GM12878 (cell line): ENCODE measurements around the gene FNTB. TPM values are rescaled to one million over a fixed set of nuclear protein-coding genes. Genes with fewer than 3 reads are reported as not detected.

Experiments
- BCL11A ChIP-seq: IDR thresholded peaks from 2 replicates; pipeline ENCODE4 v1.6.1; 2011; ENCODE audit warnings: low read depth, low read length
- JUNB ChIP-seq: IDR thresholded peaks from 2 replicates; pipeline ENCODE4 v1.6.1; 2016; ENCODE audit warnings: antibody characterized with exemption, mild to moderate bottlenecking
- RUNX3 ChIP-seq: IDR thresholded peaks from 2 replicates; pipeline ENCODE4 v1.6.1; 2012; ENCODE audit warnings: low read length, inconsistent platforms
- polyA plus RNA-seq, 11 experiments: library from polyadenylated mRNA; depleted of rRNA in 4 of 11; unstranded in 6 of 11; stranded (reverse) in 5 of 11; fragments of >200 nt; fragmentation: Nextera tagmentation in 4 of 11; fragmentation: Illumina TruSeq in 1 of 11; extraction: Ambion mirVana in 4 of 11; extraction: Trizol in 1 of 11; gene quantifications; 1 replicate in 1 of 11; 2 replicates in 10 of 11; pipeline versions ENCODE4 v1.2.1 to v1.2.3, GENCODE V29; 2011 to 2016; ENCODE audit warnings: inconsistent platforms in 2 of 11, missing spikeins in 2 of 11, low read depth in 1 of 11
- total RNA-seq, 4 experiments: library from RNA; depleted of rRNA in 3 of 4; stranded (reverse); fragments of >200 nt in 3 of 4; fragmentation: Illumina TruSeq in 1 of 4; extraction: Trizol in 1 of 4; gene quantifications; 2 replicates each; pipeline versions ENCODE4 v1.2.1 to v1.2.3, GENCODE V29; 2013 to 2021
- TF ChIP-seq, protein P1 (sequence below): fragments of 450-650 bp; IDR thresholded peaks from 2 replicates; pipeline ENCODE4 v1.6.1; 2017; ENCODE audit warnings: mild to moderate bottlenecking, moderate library complexity
- TF ChIP-seq, protein P2 (sequence below): fragments of 450-650 bp; formaldehyde crosslinking; IDR thresholded peaks from 2 replicates; pipeline ENCODE4 v1.4.0; 2022; ENCODE audit warnings: mild to moderate bottlenecking, moderate library complexity

The FNTB gene
- total and polyA plus RNA-seq, 10 of the 15 experiments (the other 5 are each of a cell fraction or from before 2014, with no cell fraction given), result 10.4 to 25.1 (median 16.7) TPM

DNA sequence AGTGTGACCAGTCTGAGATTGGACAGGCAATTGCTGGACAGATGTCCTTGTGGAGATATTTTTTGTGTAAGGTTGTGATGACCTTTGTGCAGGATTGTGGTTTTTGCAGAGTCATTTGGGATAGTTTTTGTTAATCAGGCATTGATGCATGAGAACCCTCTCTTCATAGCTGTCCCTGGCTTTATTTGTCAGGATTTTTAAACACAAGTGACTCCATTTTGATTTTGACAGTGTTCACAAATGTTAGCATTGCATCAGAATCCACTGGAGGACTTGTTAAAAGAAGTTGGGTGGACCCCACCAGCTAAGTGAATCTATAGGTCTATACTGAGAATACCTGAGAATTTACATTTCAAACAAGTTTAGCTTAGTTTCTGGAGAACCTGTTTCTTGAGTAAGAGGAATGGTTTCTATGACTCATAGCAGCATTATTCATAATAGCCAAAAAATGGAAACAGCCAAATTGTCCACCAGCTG is 11.8 kb downstream of the FNTB start (continued):
- TF ChIP-seq, protein P1, sequence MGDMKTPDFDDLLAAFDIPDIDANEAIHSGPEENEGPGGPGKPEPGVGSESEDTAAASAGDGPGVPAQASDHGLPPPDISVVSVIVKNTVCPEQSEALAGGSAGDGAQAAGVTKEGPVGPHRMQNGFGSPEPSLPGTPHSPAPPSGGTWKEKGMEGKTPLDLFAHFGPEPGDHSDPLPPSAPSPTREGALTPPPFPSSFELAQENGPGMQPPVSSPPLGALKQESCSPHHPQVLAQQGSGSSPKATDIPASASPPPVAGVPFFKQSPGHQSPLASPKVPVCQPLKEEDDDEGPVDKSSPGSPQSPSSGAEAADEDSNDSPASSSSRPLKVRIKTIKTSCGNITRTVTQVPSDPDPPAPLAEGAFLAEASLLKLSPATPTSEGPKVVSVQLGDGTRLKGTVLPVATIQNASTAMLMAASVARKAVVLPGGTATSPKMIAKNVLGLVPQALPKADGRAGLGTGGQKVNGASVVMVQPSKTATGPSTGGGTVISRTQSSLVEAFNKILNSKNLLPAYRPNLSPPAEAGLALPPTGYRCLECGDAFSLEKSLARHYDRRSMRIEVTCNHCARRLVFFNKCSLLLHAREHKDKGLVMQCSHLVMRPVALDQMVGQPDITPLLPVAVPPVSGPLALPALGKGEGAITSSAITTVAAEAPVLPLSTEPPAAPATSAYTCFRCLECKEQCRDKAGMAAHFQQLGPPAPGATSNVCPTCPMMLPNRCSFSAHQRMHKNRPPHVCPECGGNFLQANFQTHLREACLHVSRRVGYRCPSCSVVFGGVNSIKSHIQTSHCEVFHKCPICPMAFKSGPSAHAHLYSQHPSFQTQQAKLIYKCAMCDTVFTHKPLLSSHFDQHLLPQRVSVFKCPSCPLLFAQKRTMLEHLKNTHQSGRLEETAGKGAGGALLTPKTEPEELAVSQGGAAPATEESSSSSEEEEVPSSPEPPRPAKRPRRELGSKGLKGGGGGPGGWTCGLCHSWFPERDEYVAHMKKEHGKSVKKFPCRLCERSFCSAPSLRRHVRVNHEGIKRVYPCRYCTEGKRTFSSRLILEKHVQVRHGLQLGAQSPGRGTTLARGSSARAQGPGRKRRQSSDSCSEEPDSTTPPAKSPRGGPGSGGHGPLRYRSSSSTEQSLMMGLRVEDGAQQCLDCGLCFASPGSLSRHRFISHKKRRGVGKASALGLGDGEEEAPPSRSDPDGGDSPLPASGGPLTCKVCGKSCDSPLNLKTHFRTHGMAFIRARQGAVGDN, result peak; percentile 81
- TF ChIP-seq RUNX3 (peak; percentile 54), JUNB (peak; percentile 83), BCL11A (no peak)
- TF ChIP-seq, protein P2, sequence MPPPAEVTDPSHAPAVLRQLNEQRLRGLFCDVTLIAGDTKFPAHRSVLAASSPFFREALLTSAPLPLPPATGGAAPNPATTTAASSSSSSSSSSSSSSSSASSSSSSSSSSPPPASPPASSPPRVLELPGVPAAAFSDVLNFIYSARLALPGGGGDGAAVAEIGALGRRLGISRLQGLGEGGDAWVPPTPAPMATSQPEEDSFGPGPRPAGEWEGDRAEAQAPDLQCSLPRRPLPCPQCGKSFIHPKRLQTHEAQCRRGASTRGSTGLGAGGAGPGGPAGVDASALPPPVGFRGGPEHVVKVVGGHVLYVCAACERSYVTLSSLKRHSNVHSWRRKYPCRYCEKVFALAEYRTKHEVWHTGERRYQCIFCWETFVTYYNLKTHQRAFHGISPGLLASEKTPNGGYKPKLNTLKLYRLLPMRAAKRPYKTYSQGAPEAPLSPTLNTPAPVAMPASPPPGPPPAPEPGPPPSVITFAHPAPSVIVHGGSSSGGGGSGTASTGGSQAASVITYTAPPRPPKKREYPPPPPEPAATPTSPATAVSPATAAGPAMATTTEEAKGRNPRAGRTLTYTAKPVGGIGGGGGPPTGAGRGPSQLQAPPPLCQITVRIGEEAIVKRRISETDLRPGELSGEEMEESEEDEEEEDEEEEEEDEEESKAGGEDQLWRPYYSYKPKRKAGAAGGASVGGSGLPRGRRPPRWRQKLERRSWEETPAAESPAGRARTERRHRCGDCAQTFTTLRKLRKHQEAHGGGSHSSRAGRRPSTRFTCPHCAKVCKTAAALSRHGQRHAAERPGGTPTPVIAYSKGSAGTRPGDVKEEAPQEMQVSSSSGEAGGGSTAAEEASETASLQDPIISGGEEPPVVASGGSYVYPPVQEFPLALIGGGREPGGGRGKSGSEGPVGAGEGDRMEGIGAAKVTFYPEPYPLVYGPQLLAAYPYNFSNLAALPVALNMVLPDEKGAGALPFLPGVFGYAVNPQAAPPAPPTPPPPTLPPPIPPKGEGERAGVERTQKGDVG (CRISPR knock-in tag), result peak; percentile 83; the same call in 1 of the 2 replicates
